ENCODE results near the gene ELL. TPM values are rescaled to one million over a fixed set of nuclear protein-coding genes. Genes with fewer than 3 reads are reported as not detected.
"Not testable (repeated sequence)": the region's sequence is repeated elsewhere in the genome, so short reads cannot be mapped to it uniquely, and the experiment has no call there.

ELL gene
- total RNA-seq, 1 donor from 2014 or later, result 8.4 TPM

GRCh38 chr19:18402455-18403248, 119.2 kb downstream of the ELL start:
- DNase-seq (ENCODE audit: missing footprints); intact Hi-C loops (cut with DNase I); ATAC-seq: not testable (repeated sequence)

- DNase-seq (ENCODE audit: missing footprints) (peak; percentile 89), ATAC-seq (peak; percentile 79)
- intact Hi-C loops (cut with DNase I), result no loop called here
Measured at GRCh38 chr19:18401580-18402112, 120.2 kb downstream of the ELL start.

- DNase-seq (ENCODE audit: missing footprints) (peak; percentile 69), ATAC-seq (no peak)
- intact Hi-C loops (cut with DNase I), result loop anchor here (5.0 kb wide), 1 partner anchor 127 kb away; the partner anchor contains the start of gene IQCN
Measured at GRCh38 chr19:18399008-18399407, 122.9 kb downstream of the ELL start.

- DNase-seq (ENCODE audit: missing footprints), result peak; percentile 86
- peak; percentile 59 for ATAC-seq
- intact Hi-C loops (cut with DNase I), result loop anchor here (5.0 kb wide), 1 partner anchor 125 kb away; the partner anchor contains the start of gene IQCN
Measured at GRCh38 chr19:18397242-18398202, 124.3 kb downstream of the ELL start, which contains the start of gene LRRC25. TSS of gene LRRC25 (minus strand) at chr19:18397622. CDS start at chr19:18396963, 659 bp downstream.

- intact Hi-C loops (cut with DNase I), result loop anchor here (5.0 kb wide), 1 partner anchor 124 kb away; the partner anchor contains the start of gene IQCN
- DNase-seq (ENCODE audit: missing footprints) (no peak), ATAC-seq (no peak)
Measured at GRCh38 chr19:18396471-18397241, 125.2 kb downstream of the ELL start.

- ATAC-seq, result peak; percentile 18
- DNase-seq (ENCODE audit: missing footprints), result peak; percentile 83
- intact Hi-C loops (cut with DNase I), result no loop called here
Measured at GRCh38 chr19:18393836-18394235, 128.0 kb downstream of the ELL start.

GRCh38 chr19:18392926-18393325, 128.9 kb downstream of the ELL start:
- no peak for ATAC-seq
- intact Hi-C loops (cut with DNase I), result no loop called here

More at GRCh38 chr19:18392926-18393325, 128.9 kb downstream of the ELL start:
- DNase-seq (ENCODE audit: missing footprints), result peak; percentile 20

Other genes with a start within 250 kb of the ELL start
- 0.43 TPM for gene IQCN, start 247.6 kb downstream of the ELL start, total RNA-seq
- 113 TPM for gene JUND, start 240.4 kb downstream of the ELL start, total RNA-seq
- gene LSM4, start 199.0 kb downstream of the ELL start, total RNA-seq, result 106 TPM
- 29.3 TPM for gene PGPEP1, start 181.5 kb downstream of the ELL start, total RNA-seq
- gene GDF15, start 135.9 kb downstream of the ELL start, total RNA-seq, result 0.46 TPM
- 5.0 TPM for gene LRRC25, start 124.4 kb downstream of the ELL start, total RNA-seq
- gene SSBP4, start 102.7 kb downstream of the ELL start, total RNA-seq, result 36.2 TPM
- gene ISYNA1, start 83.9 kb downstream of the ELL start, total RNA-seq, result 26.0 TPM
- gene FKBP8, start 21.5 kb upstream of the ELL start, total RNA-seq, result 181 TPM
- gene KXD1, start 35.8 kb upstream of the ELL start, total RNA-seq, result 50.3 TPM
- gene UBA52, start 49.8 kb upstream of the ELL start, total RNA-seq, result 737 TPM
- 79.3 TPM for gene REX1BD, start 66.7 kb upstream of the ELL start, total RNA-seq
- 35.7 TPM for gene CRLF1, start 84.7 kb upstream of the ELL start, total RNA-seq
- gene TMEM59L, start 90.8 kb upstream of the ELL start, total RNA-seq, result 2.8 TPM
- 6.6 TPM for gene KLHL26, start 115.0 kb upstream of the ELL start, total RNA-seq
- gene CRTC1, start 161.6 kb upstream of the ELL start, total RNA-seq, result 10.3 TPM

All from Right ventricle myocardium inferior (tissue), 1 donor.